Hepatocyte (in vitro differentiated cells): ENCODE results near the gene OR52M1.

Experiments
- EZH2 ChIP-seq: fragments of 200-600 bp; sonication (generic); IDR thresholded peaks from 2 replicates; pipeline ENCODE4 v1.6.1; 2016; ENCODE audit warnings: antibody characterized with exemption, mild to moderate bottlenecking, borderline replicate concordance
- EZH2phosphoT487 ChIP-seq: fragments of 200-600 bp; sonication (generic); IDR thresholded peaks from one replicate; pipeline ENCODE4 v1.6.1; 2018; ENCODE audit warnings: antibody characterized with exemption, mild to moderate bottlenecking, low read depth, moderate library complexity; ENCODE audit not compliant: unreplicated experiment, severe bottlenecking
- TF ChIP-seq, protein P1 (sequence below): fragments of 200-600 bp; sonication (generic); IDR thresholded peaks from 2 replicates; pipeline ENCODE4 v1.5.1; 2016; ENCODE audit warnings: antibody characterized with exemption, mild to moderate bottlenecking; ENCODE audit not compliant: poor library complexity

DNA sequence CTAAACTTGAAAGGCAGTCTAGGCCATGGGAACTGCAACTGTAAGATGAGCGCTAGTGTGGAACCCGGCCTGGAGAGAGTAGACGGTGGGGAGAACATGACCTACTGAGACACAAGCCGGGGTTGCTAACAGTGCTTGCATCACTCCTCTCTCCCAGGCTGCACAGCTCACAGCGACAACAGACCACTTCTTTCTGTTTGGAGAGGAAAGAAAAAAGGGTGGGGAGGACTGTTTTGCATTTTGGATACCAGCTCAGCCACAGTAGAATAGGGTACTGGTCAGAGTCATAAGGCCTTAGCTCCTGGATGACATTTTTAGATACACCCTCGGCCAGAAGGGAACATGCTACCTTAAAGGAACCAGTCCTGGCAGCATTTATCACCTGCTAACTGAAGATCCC, 22.2 kb upstream of the OR52M1 start:
- TF ChIP-seq, protein P1, sequence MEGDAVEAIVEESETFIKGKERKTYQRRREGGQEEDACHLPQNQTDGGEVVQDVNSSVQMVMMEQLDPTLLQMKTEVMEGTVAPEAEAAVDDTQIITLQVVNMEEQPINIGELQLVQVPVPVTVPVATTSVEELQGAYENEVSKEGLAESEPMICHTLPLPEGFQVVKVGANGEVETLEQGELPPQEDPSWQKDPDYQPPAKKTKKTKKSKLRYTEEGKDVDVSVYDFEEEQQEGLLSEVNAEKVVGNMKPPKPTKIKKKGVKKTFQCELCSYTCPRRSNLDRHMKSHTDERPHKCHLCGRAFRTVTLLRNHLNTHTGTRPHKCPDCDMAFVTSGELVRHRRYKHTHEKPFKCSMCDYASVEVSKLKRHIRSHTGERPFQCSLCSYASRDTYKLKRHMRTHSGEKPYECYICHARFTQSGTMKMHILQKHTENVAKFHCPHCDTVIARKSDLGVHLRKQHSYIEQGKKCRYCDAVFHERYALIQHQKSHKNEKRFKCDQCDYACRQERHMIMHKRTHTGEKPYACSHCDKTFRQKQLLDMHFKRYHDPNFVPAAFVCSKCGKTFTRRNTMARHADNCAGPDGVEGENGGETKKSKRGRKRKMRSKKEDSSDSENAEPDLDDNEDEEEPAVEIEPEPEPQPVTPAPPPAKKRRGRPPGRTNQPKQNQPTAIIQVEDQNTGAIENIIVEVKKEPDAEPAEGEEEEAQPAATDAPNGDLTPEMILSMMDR: no peak
- no peak for TF ChIP-seq EZH2
- TF ChIP-seq EZH2phosphoT487: no peak
